Bronchial epithelial cell (primary cell): ENCODE results near the gene ZCCHC24. TPM values are rescaled to one million over a fixed set of nuclear protein-coding genes. Genes with fewer than 3 reads are reported as not detected.

Experiments
- DNase-seq: peaks from one replicate; pipeline ENCODE4 v3.0.0-alpha.2; 2010; ENCODE audit warnings: low read depth
- FAIRE-seq: peaks from 2 replicates; lab custom pipeline; 2011; peaks lifted over from hg19 to GRCh38; lab: Jason Lieb, UNC
- H3K27me3 ChIP-seq: 2 replicates; pipeline ENCODE4 v1.5.1; 2011; ENCODE audit warnings: low read length; ENCODE audit not compliant: control insufficient read depth, insufficient read depth
- H3K36me3 ChIP-seq: 2 replicates; pipeline ENCODE4 v1.5.1; 2011; ENCODE audit warnings: low read length; ENCODE audit not compliant: control insufficient read depth, insufficient read depth
- H3K4me3 ChIP-seq: 2 replicates; pipeline ENCODE4 v1.5.1; 2011; ENCODE audit warnings: mild to moderate bottlenecking, low read depth, low read length, control low read depth
- CTCF ChIP-seq: IDR thresholded peaks from 2 replicates; pipeline ENCODE4 v1.5.1; 2011; ENCODE audit warnings: mild to moderate bottlenecking, moderate library complexity, low read length, control low read depth, inconsistent platforms; ENCODE audit not compliant: insufficient read depth, severe bottlenecking
- total RNA-seq: library from RNA; depleted of rRNA; stranded (reverse); fragments of >200 nt; gene quantifications from 2 replicates; pipeline ENCODE4 v1.2.1, GENCODE V29; 2014

The ZCCHC24 gene
- total RNA-seq, 1 donor from 2014 or later: 0.53 TPM

- Histone ChIP-seq H3K27me3 (no peaks in the 10 kb centered on the region), H3K4me3 (no peak overlapping the region), H3K36me3 (no peaks in the 10 kb centered on the region)
- no peak for TF ChIP-seq CTCF
- FAIRE-seq: no peak
- DNase-seq: peak; percentile 93
These were observed 8.8 kb upstream of the ZCCHC24 start for GRCh38 chr10:79454259-79454658.

- peak; percentile 33 for DNase-seq
- Histone ChIP-seq H3K27me3 (no peaks in the 10 kb centered on the region), H3K4me3 (no peak overlapping the region), H3K36me3 (no peaks in the 10 kb centered on the region)
- TF ChIP-seq CTCF: no peak
- no peak for FAIRE-seq
These were observed 8.0 kb upstream of the ZCCHC24 start for GRCh38 chr10:79453392-79453791.

- TF ChIP-seq CTCF: no peak
- DNase-seq: no peak
- no peak for FAIRE-seq
These were observed 6.8 kb upstream of the ZCCHC24 start for GRCh38 chr10:79452174-79452611.

GRCh38 chr10:79451046-79451699 lies 5.7 kb upstream of the ZCCHC24 start:
- TF ChIP-seq CTCF: no peak
- H3K27me3 ChIP-seq: no peaks in the 10 kb centered on the region
- H3K4me3 ChIP-seq: no peak overlapping the region
- FAIRE-seq (no peak), DNase-seq (no peak)
- no peaks in the 10 kb centered on the region for H3K36me3 ChIP-seq

More at GRCh38 chr10:79452174-79452611, 6.8 kb upstream of the ZCCHC24 start:
- Histone ChIP-seq H3K27me3 (no peaks in the 10 kb centered on the region), H3K4me3 (no peak overlapping the region), H3K36me3 (no peaks in the 10 kb centered on the region)

GRCh38 chr10:79449181-79450146 lies 4.0 kb upstream of the ZCCHC24 start:
- H3K4me3 ChIP-seq: no peak overlapping the region
- no peaks in the 10 kb centered on the region for H3K27me3 ChIP-seq
- FAIRE-seq (no peak), DNase-seq (no peak)
- no peaks in the 10 kb centered on the region for H3K36me3 ChIP-seq
- no peak for TF ChIP-seq CTCF
